GM20431 (cell line): ENCODE data around the gene EPHA4.

Experiments used
- in situ Hi-C: fragments of 300-500 bp; cut with MseI, MboI; formaldehyde crosslinking; loops from one replicate; pipeline ENCODE4 v1.15.0; 2020; ENCODE audit warnings: low sequenced_read_pairs; ENCODE audit not compliant: unreplicated experiment

The EPHA4 gene

GRCh38 chr2:221377597-221377996, 194.5 kb downstream of the EPHA4 start:
- in situ Hi-C loops = no loop called here

- in situ Hi-C loops = no loop called here
These were observed 195.0 kb downstream of the EPHA4 start for GRCh38 chr2:221377066-221377465.

GRCh38 chr2:221374234-221374633, 197.9 kb downstream of the EPHA4 start:
- in situ Hi-C loops = no loop called here

- in situ Hi-C loops = no loop called here
These were observed 199.2 kb downstream of the EPHA4 start for GRCh38 chr2:221372907-221373306.

GRCh38 chr2:221372159-221372884, 199.8 kb downstream of the EPHA4 start:
- in situ Hi-C loops = no loop called here

GRCh38 chr2:221371347-221371746, 200.8 kb downstream of the EPHA4 start:
- in situ Hi-C loops = no loop called here

GRCh38 chr2:221370857-221371211, 201.3 kb downstream of the EPHA4 start:
- in situ Hi-C loops = no loop called here

GRCh38 chr2:221370076-221370856, 201.8 kb downstream of the EPHA4 start:
- in situ Hi-C loops = no loop called here
